ENCODE measurements around the gene MS4A6E.

- TF ChIP-seq, protein P1, sequence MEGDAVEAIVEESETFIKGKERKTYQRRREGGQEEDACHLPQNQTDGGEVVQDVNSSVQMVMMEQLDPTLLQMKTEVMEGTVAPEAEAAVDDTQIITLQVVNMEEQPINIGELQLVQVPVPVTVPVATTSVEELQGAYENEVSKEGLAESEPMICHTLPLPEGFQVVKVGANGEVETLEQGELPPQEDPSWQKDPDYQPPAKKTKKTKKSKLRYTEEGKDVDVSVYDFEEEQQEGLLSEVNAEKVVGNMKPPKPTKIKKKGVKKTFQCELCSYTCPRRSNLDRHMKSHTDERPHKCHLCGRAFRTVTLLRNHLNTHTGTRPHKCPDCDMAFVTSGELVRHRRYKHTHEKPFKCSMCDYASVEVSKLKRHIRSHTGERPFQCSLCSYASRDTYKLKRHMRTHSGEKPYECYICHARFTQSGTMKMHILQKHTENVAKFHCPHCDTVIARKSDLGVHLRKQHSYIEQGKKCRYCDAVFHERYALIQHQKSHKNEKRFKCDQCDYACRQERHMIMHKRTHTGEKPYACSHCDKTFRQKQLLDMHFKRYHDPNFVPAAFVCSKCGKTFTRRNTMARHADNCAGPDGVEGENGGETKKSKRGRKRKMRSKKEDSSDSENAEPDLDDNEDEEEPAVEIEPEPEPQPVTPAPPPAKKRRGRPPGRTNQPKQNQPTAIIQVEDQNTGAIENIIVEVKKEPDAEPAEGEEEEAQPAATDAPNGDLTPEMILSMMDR (tag by site-specific recombination; IDR thresholded peaks at IDR 0.05) = no peak
- TF ChIP-seq TRIM28 (IDR thresholded peaks at IDR 0.05; ENCODE audit: borderline replicate concordance, low read length) (no peak), MZF1 (tag by site-specific recombination; IDR thresholded peaks at IDR 0.05; ENCODE audit: borderline replicate concordance) (no peak), ZNF391 (tag by site-specific recombination; IDR thresholded peaks at IDR 0.05; ENCODE audit: borderline replicate concordance, low read depth) (no peak), ZNF292 (tag by site-specific recombination; IDR thresholded peaks at IDR 0.05; ENCODE audit: borderline replicate concordance, low read depth) (no peak), TSHZ1 (tag by site-specific recombination; IDR thresholded peaks at IDR 0.05; ENCODE audit: borderline replicate concordance) (no peak), ELK4 (IDR thresholded peaks at IDR 0.05; ENCODE audit: borderline replicate concordance, low read depth, low read length) (no peak), ZNF133 (tag by site-specific recombination; IDR thresholded peaks at IDR 0.05) (no peak), ZNF580 (tag by site-specific recombination; IDR thresholded peaks at IDR 0.05) (no peak), ZNF561 (tag by site-specific recombination; IDR thresholded peaks at IDR 0.05; ENCODE audit: borderline replicate concordance) (no peak)
These were observed 46.6 kb upstream of the MS4A6E start, which contains the start of gene MS4A4A for GRCh38 chr11:60280412-60280811.

Measured in HEK293 (cell line).